A673 (cell line): ENCODE data around the gene NLN.
"Not testable (repeated sequence)": the region's sequence is repeated elsewhere in the genome, so short reads cannot be mapped to it uniquely, and the experiment has no call there.

ENCODE experiments used
- CTCF ChIP-seq: fragments of 300-800, 200-600 bp; sonication (generic); conservative IDR thresholded peaks from 2 replicates; pipeline ENCODE4 v1.5.1; 2017; ENCODE audit warnings: low read depth, mild to moderate bottlenecking, antibody characterized with exemption, low read length, moderate library complexity, mixed read lengths
- EZH2 ChIP-seq: fragments of 200-600 bp; sonication (generic); IDR thresholded peaks from 2 replicates; pipeline ENCODE4 v1.6.1; 2017; ENCODE audit warnings: borderline replicate concordance, low read depth, mild to moderate bottlenecking, mixed read lengths, antibody characterized with exemption, low read length; ENCODE audit not compliant: poor library complexity, severe bottlenecking

GRCh38 chr5:65849918-65850317 lies 127.9 kb downstream of the NLN start:
- TF ChIP-seq CTCF, EZH2: not testable (repeated sequence)
